GM12874 (cell line): ENCODE data around the gene CABCOCO1.

Source experiments
- CTCF ChIP-seq: IDR thresholded peaks from 2 replicates; pipeline ENCODE4 v1.5.1; 2011; ENCODE audit warnings: low read depth, mild to moderate bottlenecking, control low read depth, low read length, moderate library complexity; ENCODE audit not compliant: insufficient read depth

The CABCOCO1 gene

GRCh38 chr10:61780732-61781131 is 118.0 kb downstream of the CABCOCO1 start:
- TF ChIP-seq CTCF = no peak

- TF ChIP-seq CTCF = no peak
Observed at GRCh38 chr10:61781969-61782403, 119.3 kb downstream of the CABCOCO1 start.

GRCh38 chr10:61784354-61785133 is 121.8 kb downstream of the CABCOCO1 start:
- no peak for TF ChIP-seq CTCF

- TF ChIP-seq CTCF = no peak
Observed at GRCh38 chr10:61785473-61786105, 122.9 kb downstream of the CABCOCO1 start.

- TF ChIP-seq CTCF = no peak
Observed at GRCh38 chr10:61786728-61787127, 124.0 kb downstream of the CABCOCO1 start.

GRCh38 chr10:61787170-61787569 is 124.4 kb downstream of the CABCOCO1 start:
- no peak for TF ChIP-seq CTCF

GRCh38 chr10:61789031-61789430 is 126.3 kb downstream of the CABCOCO1 start:
- no peak for TF ChIP-seq CTCF
